Activated CD4-positive, alpha-beta T cell treated with anti-CD3 and anti-CD28 coated beads for 36 hours (primary cell): ENCODE data around the gene BRIP1. TPM values are rescaled to one million over a fixed set of nuclear protein-coding genes. Genes with fewer than 3 reads are reported as not detected.
A peak's percentile ranks its signal among the peaks of the same experiment; 100 is the strongest.
"Not testable (repeated sequence)": the region's sequence is repeated elsewhere in the genome, so short reads cannot be mapped to it uniquely, and the experiment has no call there.

Experiments
- ATAC-seq: fragments of 200-7000 bp; cut with Tn5 transposase; one replicate; pipeline ENCODE4 v1.10.0; 2021; ENCODE audit warnings: mild to moderate bottlenecking, moderate library complexity
- CTCF ChIA-PET: fragments of 350-600 bp; sonication (Branson Sonifier 250); formaldehyde crosslinking; loops from one replicate; lab custom pipeline; 2021; ENCODE audit warnings: antibody characterized with exemption; lab: Charles Lee
- POLR2A ChIA-PET: fragments of 350-600 bp; sonication (Branson Sonifier 250); formaldehyde crosslinking; loops from one replicate; lab custom pipeline; 2021; ENCODE audit warnings: antibody characterized with exemption, inconsistent platforms; lab: Charles Lee
- DNase-seq: peaks from one replicate; pipeline ENCODE4 v3.0.0-alpha.2; 2020
- H3K27ac Mint-ChIP-seq: one replicate; pipeline ENCODE4 v1.8.0; 2021; ENCODE audit warnings: mixed read lengths
- H3K27me3 Mint-ChIP-seq: one replicate; pipeline ENCODE4 v1.8.0; 2021; ENCODE audit warnings: mixed read lengths
- H3K36me3 Mint-ChIP-seq: one replicate; pipeline ENCODE4 v1.8.0; 2021; ENCODE audit warnings: low read depth, mixed read lengths
- H3K4me1 Mint-ChIP-seq: one replicate; pipeline ENCODE4 v1.8.0; 2021; ENCODE audit warnings: mixed read lengths
- H3K4me3 Mint-ChIP-seq: one replicate; pipeline ENCODE4 v1.8.0; 2021; ENCODE audit warnings: mild to moderate bottlenecking, moderate library complexity, mixed read lengths
- H3K9me3 Mint-ChIP-seq: one replicate; pipeline ENCODE4 v1.8.0; 2021; ENCODE audit warnings: low read depth, mixed read lengths
- intact Hi-C, 2 experiments: fragments of 100-400 bp; cut with DNase I in 1 of 2; cut with micrococcal nuclease in 1 of 2; formaldehyde crosslinking; loops; one replicate each; pipeline versions ENCODE4 v1.14.2 to v1.15.1; 2022 to 2024; cut with DNase I, micrococcal nuclease
- total RNA-seq, 2 experiments: library from RNA; stranded (reverse); gene quantifications; one replicate each; pipeline ENCODE4 v1.2.3, GENCODE V29; 2021

BRIP1 gene
- total RNA-seq, 2 experiments from 2014 or later, result 15.4 to 16.2 TPM

- no peaks in the 10 kb centered on the region for H3K27me3 Mint-ChIP-seq
- peaks cover 2% of the 10 kb centered on the region for H3K4me1 Mint-ChIP-seq
- H3K27ac Mint-ChIP-seq, result no peak overlapping the region
- no peak overlapping the region for H3K4me3 Mint-ChIP-seq
- H3K36me3 Mint-ChIP-seq, result peaks cover 24% of the 10 kb centered on the region
- no peak for DNase-seq
- POLR2A ChIA-PET, result no interaction called here
- intact Hi-C loops, result no loop called here
- CTCF ChIA-PET, result interaction anchor here (0.5 kb wide), 1 partner anchor 1392 kb away, joined by 3 read pairs; no protein-coding TSS in a partner anchor
- no peaks in the 10 kb centered on the region for H3K9me3 Mint-ChIP-seq
- ATAC-seq, result no peak
Observed at GRCh38 chr17:61827649-61828395, 35.5 kb downstream of the BRIP1 start.

DNA sequence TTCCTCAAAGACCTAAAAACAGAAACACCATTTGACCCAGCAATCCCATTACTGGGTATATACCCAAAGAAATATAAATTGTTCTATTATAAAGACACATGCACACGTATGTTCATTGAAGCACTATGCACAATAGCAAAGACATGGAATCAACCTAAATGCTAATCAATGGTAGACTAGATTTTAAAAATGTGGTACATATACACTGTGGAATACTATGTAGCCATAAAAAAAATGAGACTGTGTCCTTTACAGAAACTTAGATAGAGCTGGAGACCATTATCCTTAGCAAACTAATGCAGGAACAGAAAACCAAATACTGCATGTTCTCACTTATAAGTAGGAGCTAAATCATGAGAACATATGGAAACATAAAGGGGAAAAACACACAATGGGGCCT, 36.5 kb downstream of the BRIP1 start:
- H3K9me3 Mint-ChIP-seq, intact Hi-C loops, H3K4me1 Mint-ChIP-seq, POLR2A ChIA-PET, ATAC-seq, H3K27ac Mint-ChIP-seq, H3K4me3 Mint-ChIP-seq, H3K27me3 Mint-ChIP-seq, DNase-seq: not testable (repeated sequence)
- H3K36me3 Mint-ChIP-seq, result peaks cover 31% of the 10 kb centered on the region
- CTCF ChIA-PET, result interaction anchor here (0.5 kb wide), 1 partner anchor 1391 kb away, joined by 3 read pairs; no protein-coding TSS in a partner anchor

- H3K9me3 Mint-ChIP-seq, CTCF ChIA-PET, H3K27ac Mint-ChIP-seq, H3K27me3 Mint-ChIP-seq, intact Hi-C loops, ATAC-seq, H3K4me3 Mint-ChIP-seq, H3K4me1 Mint-ChIP-seq, DNase-seq: not testable (repeated sequence)
- peaks cover 36% of the 10 kb centered on the region for H3K36me3 Mint-ChIP-seq
- POLR2A ChIA-PET, result interaction anchor here (0.6 kb wide), 1 partner anchor 1633 kb away, joined by 4 read pairs; no protein-coding TSS in a partner anchor
Observed at GRCh38 chr17:61826198-61826597, 37.1 kb downstream of the BRIP1 start.

- Mint-ChIP-seq H3K36me3 (peaks cover 40% of the 10 kb centered on the region), H3K27ac (no peak overlapping the region), H3K4me1 (peaks cover 8% of the 10 kb centered on the region), H3K4me3 (no peak overlapping the region), H3K27me3 (no peaks in the 10 kb centered on the region), H3K9me3 (peaks cover 3% of the 10 kb centered on the region)
- ChIA-PET CTCF (interaction anchor here (0.7 kb wide), 1 partner anchor 1084 kb away, joined by 3 read pairs; no protein-coding TSS in a partner anchor), POLR2A (interaction anchor here (0.6 kb wide), 1 partner anchor 1633 kb away, joined by 4 read pairs; no protein-coding TSS in a partner anchor)
- intact Hi-C loops, result no loop called here
- DNase-seq (no peak), ATAC-seq (no peak)
Observed at GRCh38 chr17:61825448-61826137, 37.7 kb downstream of the BRIP1 start.

- H3K4me3 Mint-ChIP-seq, result no peak overlapping the region
- ChIA-PET CTCF (interaction anchor here (0.6 to 1.0 kb wide), 3 partner anchors 14 to 750 kb away, joined by 3 to 4 read pairs (median 3); no protein-coding TSS in a partner anchor), POLR2A (no interaction called here)
- peaks cover 45% of the 10 kb centered on the region for H3K36me3 Mint-ChIP-seq
- intact Hi-C loops, result no loop called here
- ATAC-seq (no peak), DNase-seq (no peak)
- peaks cover 3% of the 10 kb centered on the region for H3K9me3 Mint-ChIP-seq
- peaks cover 8% of the 10 kb centered on the region for H3K4me1 Mint-ChIP-seq
- no peak overlapping the region for H3K27ac Mint-ChIP-seq
- H3K27me3 Mint-ChIP-seq, result no peaks in the 10 kb centered on the region
Observed at GRCh38 chr17:61822326-61823285, 40.7 kb downstream of the BRIP1 start.

- H3K4me1 Mint-ChIP-seq, result peaks cover 12% of the 10 kb centered on the region
- no peak overlapping the region for H3K4me3 Mint-ChIP-seq
- DNase-seq, result no peak
- peaks cover 3% of the 10 kb centered on the region for H3K9me3 Mint-ChIP-seq
- ChIA-PET CTCF (no interaction called here), POLR2A (no interaction called here)
- no peak for ATAC-seq
- H3K27me3 Mint-ChIP-seq, result no peaks in the 10 kb centered on the region
- intact Hi-C loops, result no loop called here
- no peak overlapping the region for H3K27ac Mint-ChIP-seq
- peaks cover 38% of the 10 kb centered on the region for H3K36me3 Mint-ChIP-seq
Observed at GRCh38 chr17:61821655-61822054, 41.7 kb downstream of the BRIP1 start.

DNA sequence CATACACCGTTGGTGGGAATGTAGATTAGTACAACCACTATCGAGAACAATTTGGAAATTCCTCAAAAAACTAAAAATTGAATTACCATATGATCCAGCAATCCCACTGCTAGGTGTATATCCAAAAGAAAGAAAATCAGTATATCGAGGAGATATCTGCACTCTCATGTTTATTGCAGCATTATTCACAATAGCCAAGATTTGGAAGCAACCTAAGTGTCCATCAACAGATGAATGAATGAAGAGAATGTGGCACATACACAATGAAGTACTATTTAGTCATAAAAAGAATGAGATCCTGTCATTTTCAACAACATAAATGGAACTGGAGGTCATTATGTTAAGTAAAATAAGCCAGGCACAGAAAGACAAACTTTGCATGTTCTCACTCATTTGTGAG, 44.1 kb downstream of the BRIP1 start:
- H3K4me3 Mint-ChIP-seq, ATAC-seq, intact Hi-C loops, POLR2A ChIA-PET, H3K9me3 Mint-ChIP-seq, H3K27ac Mint-ChIP-seq, H3K27me3 Mint-ChIP-seq, CTCF ChIA-PET, DNase-seq: not testable (repeated sequence)
- H3K4me1 Mint-ChIP-seq, result peaks cover 16% of the 10 kb centered on the region
- peaks cover 30% of the 10 kb centered on the region for H3K36me3 Mint-ChIP-seq

DNA sequence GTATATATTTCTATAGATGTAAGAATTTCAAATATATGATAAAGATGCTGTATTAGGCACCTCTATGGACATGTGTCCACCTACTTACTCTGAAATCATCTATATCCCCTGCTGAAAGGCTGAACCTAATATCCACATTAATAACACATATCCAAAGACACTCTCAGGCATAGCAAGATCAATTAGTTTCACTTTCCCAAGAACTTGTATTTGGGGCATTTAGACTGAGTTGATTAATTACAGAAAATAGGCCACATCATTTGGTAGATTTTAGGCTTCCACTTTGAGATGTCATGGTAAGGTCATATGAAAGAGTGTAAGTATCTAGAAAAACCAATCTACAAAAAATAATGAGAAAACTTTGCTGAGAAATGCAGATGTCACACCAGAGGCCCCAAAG, 45.1 kb downstream of the BRIP1 start:
- H3K9me3 Mint-ChIP-seq, result peaks cover 3% of the 10 kb centered on the region
- ChIA-PET POLR2A (no interaction called here), CTCF (no interaction called here)
- peaks cover 16% of the 10 kb centered on the region for H3K4me1 Mint-ChIP-seq
- DNase-seq (no peak), ATAC-seq (no peak)
- H3K27ac Mint-ChIP-seq, result no peak overlapping the region
- intact Hi-C loops, result no loop called here
- H3K4me3 Mint-ChIP-seq, result no peak overlapping the region
- H3K27me3 Mint-ChIP-seq, result no peaks in the 10 kb centered on the region
- H3K36me3 Mint-ChIP-seq, result peaks cover 30% of the 10 kb centered on the region

- Mint-ChIP-seq H3K27ac (no peak overlapping the region), H3K36me3 (peaks cover 25% of the 10 kb centered on the region), H3K4me1 (peaks cover 10% of the 10 kb centered on the region), H3K27me3 (no peaks in the 10 kb centered on the region), H3K9me3 (peaks cover 3% of the 10 kb centered on the region), H3K4me3 (no peak overlapping the region)
- ChIA-PET CTCF (no interaction called here), POLR2A (no interaction called here)
- DNase-seq (no peak), ATAC-seq (no peak)
- intact Hi-C loops, result no loop called here
Observed at GRCh38 chr17:61817452-61817851, 45.9 kb downstream of the BRIP1 start.

GRCh38 chr17:61816538-61816937, 46.8 kb downstream of the BRIP1 start:
- Mint-ChIP-seq H3K27me3 (no peaks in the 10 kb centered on the region), H3K9me3 (no peaks in the 10 kb centered on the region), H3K4me3 (no peak overlapping the region), H3K4me1 (peaks cover 8% of the 10 kb centered on the region), H3K27ac (no peak overlapping the region), H3K36me3 (peaks cover 19% of the 10 kb centered on the region)
- intact Hi-C loops, result no loop called here
- CTCF ChIA-PET, result no interaction called here
- POLR2A ChIA-PET, result no interaction called here
- peak; percentile 26 for DNase-seq
- ATAC-seq, result no peak
